Spleen (tissue), 7 donors: Measurements from ENCODE around the gene PPEF1.

ENCODE experiments used
- POLR2A ChIP-seq, 3 donors: fragments of 450-650 bp; IDR thresholded peaks; one replicate each; pipeline ENCODE4 v1.5.1; 2017; ENCODE audit warnings: antibody characterized with exemption in 3 of 3, mild to moderate bottlenecking in 1 of 3
- POLR2AphosphoS5 ChIP-seq, 3 donors: sonication (generic); formaldehyde crosslinking; IDR thresholded peaks; one replicate each; pipeline ENCODE4 v1.5.1; 2017; ENCODE audit warnings: antibody characterized with exemption in 3 of 3
- TF ChIP-seq, protein P1 (sequence below), 11 experiments: fragments of 200-600 bp in 7 of 11; fragments of 450-650 bp in 4 of 11; sonication (generic) in 4 of 11; IDR thresholded peaks in 8 of 11; conservative IDR thresholded peaks in 3 of 11; 1 replicate in 7 of 11; 2 replicates in 4 of 11; pipeline versions ENCODE4 v1.4.0 to v1.8.0; 2016 to 2021; ENCODE audit warnings: antibody characterized with exemption in 11 of 11, inconsistent platforms in 4 of 11, mild to moderate bottlenecking in 1 of 11
- donor health status: DM: no; HTN: no; CAD: no; lungs with moderate emphysema.
- donor health status: DM: no; HTN: no; CAD: no.
- donor health status: DM: no; HTN: no; CAD: no.

GRCh38 chrX:18873836-18874235 is 166.4 kb downstream of the PPEF1 start:
- TF ChIP-seq, protein P1, sequence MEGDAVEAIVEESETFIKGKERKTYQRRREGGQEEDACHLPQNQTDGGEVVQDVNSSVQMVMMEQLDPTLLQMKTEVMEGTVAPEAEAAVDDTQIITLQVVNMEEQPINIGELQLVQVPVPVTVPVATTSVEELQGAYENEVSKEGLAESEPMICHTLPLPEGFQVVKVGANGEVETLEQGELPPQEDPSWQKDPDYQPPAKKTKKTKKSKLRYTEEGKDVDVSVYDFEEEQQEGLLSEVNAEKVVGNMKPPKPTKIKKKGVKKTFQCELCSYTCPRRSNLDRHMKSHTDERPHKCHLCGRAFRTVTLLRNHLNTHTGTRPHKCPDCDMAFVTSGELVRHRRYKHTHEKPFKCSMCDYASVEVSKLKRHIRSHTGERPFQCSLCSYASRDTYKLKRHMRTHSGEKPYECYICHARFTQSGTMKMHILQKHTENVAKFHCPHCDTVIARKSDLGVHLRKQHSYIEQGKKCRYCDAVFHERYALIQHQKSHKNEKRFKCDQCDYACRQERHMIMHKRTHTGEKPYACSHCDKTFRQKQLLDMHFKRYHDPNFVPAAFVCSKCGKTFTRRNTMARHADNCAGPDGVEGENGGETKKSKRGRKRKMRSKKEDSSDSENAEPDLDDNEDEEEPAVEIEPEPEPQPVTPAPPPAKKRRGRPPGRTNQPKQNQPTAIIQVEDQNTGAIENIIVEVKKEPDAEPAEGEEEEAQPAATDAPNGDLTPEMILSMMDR (IDR thresholded peaks at IDR 0.05 in 8 of 11, conservative IDR thresholded peaks at IDR 0.05 in 3 of 11) = no peak
- no peak for TF ChIP-seq POLR2AphosphoS5 (IDR thresholded peaks at IDR 0.05)
- TF ChIP-seq POLR2A (IDR thresholded peaks at IDR 0.05) = no peak
